PFSK-1 (cell line): Measurements from ENCODE around the gene GET3.
A peak's percentile ranks its signal among the peaks of the same experiment; 100 is the strongest.

ENCODE experiments used
- POLR2AphosphoS5 ChIP-seq: IDR thresholded peaks from 2 replicates; pipeline ENCODE4 v1.6.1; 2012; ENCODE audit warnings: low read depth, mild to moderate bottlenecking, control low read depth, low read length, moderate library complexity
- TF ChIP-seq, protein P1 (sequence below), 2 experiments: IDR thresholded peaks; 2 replicates each; pipeline versions ENCODE4 v1.6.1 to v1.8.0; 2011 to 2012; ENCODE audit warnings: low read depth in 2 of 2, low read length in 2 of 2, control low read depth in 1 of 2, inconsistent platforms in 1 of 2, mild to moderate bottlenecking in 1 of 2, moderate library complexity in 1 of 2; ENCODE audit not compliant: insufficient read depth in 1 of 2

DNA sequence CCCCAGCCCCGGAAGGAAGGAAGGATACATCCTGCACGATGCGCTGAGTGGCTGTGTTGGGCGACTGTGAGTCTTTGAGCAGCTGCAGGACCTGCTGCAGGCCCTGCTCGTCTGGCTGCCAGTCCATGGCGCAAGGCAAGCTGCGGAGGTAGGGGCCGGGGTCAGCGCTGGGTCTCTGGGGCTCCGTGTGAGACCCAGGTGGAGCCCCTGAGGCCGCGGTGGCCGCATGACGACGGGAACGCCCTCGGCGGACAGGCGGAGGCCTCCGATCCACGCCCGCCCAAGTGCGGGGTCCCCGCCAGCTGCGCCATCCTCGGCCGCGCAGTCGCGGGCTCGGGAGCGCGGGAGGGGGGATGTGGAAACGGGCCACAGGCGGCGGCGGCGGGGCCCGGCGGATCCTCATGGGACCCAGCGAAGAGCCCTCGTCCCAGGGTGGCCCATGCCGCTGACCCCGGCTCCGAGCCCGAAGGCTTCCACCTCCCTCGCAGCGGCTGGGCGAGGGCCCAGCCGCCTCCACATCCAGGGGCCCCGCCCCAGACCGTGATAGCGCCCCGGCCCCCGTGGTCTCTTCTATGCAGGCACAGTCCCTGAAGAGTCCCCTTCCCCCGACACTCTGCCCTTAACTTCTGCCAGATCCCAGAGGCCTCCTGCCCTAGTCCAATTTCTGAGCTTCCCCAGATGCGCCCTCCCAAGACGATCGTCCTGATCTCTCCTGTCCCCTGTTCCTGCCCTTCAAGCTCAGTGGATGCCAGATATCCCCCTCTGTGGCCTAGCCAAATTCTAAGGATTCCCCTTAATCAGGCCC, 16.2 kb upstream of the GET3 start:
- peak; percentile 38 for TF ChIP-seq POLR2AphosphoS5
- TF ChIP-seq, protein P1, sequence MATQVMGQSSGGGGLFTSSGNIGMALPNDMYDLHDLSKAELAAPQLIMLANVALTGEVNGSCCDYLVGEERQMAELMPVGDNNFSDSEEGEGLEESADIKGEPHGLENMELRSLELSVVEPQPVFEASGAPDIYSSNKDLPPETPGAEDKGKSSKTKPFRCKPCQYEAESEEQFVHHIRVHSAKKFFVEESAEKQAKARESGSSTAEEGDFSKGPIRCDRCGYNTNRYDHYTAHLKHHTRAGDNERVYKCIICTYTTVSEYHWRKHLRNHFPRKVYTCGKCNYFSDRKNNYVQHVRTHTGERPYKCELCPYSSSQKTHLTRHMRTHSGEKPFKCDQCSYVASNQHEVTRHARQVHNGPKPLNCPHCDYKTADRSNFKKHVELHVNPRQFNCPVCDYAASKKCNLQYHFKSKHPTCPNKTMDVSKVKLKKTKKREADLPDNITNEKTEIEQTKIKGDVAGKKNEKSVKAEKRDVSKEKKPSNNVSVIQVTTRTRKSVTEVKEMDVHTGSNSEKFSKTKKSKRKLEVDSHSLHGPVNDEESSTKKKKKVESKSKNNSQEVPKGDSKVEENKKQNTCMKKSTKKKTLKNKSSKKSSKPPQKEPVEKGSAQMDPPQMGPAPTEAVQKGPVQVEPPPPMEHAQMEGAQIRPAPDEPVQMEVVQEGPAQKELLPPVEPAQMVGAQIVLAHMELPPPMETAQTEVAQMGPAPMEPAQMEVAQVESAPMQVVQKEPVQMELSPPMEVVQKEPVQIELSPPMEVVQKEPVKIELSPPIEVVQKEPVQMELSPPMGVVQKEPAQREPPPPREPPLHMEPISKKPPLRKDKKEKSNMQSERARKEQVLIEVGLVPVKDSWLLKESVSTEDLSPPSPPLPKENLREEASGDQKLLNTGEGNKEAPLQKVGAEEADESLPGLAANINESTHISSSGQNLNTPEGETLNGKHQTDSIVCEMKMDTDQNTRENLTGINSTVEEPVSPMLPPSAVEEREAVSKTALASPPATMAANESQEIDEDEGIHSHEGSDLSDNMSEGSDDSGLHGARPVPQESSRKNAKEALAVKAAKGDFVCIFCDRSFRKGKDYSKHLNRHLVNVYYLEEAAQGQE (IDR thresholded peaks at IDR 0.05; ENCODE audit: insufficient read depth in 1 of 2, low read depth in 2 of 2, low read length in 2 of 2): no peak
